Measurements from ENCODE around the gene SLC39A3.
A peak's percentile ranks its signal among the peaks of the same experiment; 100 is the strongest.

Gene SLC39A3, protein sequence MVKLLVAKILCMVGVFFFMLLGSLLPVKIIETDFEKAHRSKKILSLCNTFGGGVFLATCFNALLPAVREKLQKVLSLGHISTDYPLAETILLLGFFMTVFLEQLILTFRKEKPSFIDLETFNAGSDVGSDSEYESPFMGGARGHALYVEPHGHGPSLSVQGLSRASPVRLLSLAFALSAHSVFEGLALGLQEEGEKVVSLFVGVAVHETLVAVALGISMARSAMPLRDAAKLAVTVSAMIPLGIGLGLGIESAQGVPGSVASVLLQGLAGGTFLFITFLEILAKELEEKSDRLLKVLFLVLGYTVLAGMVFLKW

DNA sequence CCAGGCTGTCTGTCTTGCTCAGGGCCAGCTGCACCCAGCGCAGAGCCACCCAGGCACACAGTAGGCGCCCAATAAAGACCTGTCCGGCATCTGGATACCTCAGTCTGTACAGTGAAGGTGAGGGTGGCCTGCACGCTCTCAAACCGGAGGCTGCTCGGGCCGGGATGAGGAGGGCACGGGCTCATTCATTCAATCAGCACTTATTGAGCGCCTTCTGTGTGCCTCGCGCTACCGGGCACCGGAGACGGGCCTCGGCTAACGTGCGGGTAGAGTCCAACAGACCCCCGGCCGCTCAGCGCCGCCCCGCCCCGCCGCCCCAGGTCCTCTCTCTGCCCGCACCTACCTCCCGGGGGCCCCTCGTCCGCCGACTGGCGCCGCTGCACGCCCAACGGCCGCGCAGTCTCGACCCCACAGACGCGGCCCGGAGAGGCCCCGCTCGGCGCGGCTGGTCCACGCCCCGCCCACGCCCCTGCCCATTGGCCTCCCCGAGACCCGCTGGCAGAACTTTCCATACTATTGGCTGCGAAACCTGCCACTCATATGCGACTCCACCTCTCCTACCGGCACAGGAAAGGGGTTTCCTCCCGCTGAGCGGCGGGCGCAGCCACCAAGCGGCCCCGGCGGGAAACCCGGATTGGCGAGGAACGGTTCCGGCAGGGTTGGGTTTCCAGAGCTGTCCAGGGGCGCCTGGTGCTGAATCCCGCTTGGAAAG lies at the start of gene SLC39A3:
TSS of gene SLC39A3 (minus strand) at position 416 of the 712 bp plus-strand sequence. CDS start 2,760 bp downstream, outside the sequence.
- DNase-seq (ENCODE audit: low read depth in 2 of 2) = peak; percentile 98

GRCh38 chr19:2788237-2788636 lies 48.4 kb upstream of the SLC39A3 start:
- no peak for DNase-seq (ENCODE audit: low read depth in 2 of 2)

DNA sequence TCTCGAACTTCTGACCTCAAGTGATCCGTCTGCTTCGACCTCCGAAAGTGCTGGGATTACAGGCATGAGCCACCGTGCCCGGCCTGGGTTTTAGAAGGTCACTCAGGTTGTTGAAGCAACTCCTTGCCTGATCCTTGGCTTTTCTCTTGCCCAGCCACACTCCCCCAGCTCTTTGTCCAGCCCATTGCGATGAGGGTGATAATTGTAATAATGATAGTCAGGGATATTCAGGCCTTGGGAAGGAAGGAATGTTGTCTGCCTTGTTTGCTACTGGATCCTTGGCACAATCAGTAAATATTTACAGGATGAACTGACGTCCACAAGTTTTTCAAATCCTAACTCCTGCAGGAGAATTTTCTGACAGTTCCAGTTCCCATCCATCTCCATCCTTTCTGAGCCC lies 47.3 kb upstream of the SLC39A3 start:
- no peak for DNase-seq (ENCODE audit: low read depth in 2 of 2)

DNA sequence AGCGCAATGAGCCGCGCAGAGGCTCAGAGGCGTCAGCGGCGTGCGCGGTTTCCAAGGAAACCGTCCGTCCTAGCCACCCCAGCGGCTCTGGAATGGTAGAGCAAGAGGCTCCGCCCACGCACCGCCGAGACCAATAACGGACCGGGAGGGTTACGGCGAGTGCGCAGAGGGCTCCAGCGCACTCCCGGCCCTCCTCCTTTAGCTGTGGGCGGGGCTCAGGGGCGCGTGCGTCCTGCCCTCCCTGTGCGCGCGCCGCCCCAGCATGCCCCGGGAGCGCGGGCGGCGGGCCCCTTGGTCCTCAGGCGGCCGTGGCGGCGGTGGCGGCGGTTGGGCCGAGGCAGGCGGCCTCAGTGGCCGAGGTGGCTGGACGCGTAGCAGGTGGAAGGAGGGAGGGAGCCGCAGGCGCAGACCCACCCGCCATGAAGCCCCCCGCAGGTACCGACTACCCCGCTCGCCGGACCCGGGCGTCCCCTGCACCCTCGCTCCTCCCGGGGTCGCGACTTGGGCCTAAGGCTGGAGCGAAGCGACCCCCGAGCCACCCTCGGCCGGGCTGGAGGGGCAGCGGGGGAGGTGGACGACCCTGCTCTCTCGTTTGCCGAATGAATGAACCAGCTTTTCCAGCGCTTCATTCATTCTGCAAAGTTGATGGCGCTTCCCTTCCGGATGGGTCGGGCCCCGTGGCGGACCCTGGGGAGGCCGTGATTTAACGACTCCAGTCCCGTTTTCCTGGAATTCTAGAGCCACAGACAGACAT lies 45.6 kb upstream of the SLC39A3 start, which contains the start of gene THOP1:
TSS of gene THOP1 (plus strand) at position 260 of the 754 bp plus-strand sequence. CDS start at position 420, 160 bp downstream.
- DNase-seq (ENCODE audit: low read depth in 2 of 2) = peak; percentile 98

DNA sequence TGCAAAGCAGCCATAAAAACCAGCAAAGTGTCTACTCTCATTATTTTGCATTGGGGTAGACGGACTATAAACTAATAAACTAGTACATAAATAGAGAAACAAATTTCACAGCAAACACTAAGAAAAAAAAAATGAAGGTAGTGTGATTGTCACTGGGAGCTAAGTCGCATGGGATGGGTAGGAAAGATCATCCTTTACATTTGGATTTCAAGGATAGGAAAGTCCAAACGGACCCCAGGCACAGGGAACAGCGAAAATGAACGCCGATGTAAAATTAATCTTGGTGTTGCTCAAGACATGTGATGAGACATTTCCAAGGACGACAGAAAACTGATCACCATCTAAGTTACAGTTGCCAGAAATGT lies 43.9 kb upstream of the SLC39A3 start:
- no peak for DNase-seq (ENCODE audit: low read depth in 2 of 2)

DNA sequence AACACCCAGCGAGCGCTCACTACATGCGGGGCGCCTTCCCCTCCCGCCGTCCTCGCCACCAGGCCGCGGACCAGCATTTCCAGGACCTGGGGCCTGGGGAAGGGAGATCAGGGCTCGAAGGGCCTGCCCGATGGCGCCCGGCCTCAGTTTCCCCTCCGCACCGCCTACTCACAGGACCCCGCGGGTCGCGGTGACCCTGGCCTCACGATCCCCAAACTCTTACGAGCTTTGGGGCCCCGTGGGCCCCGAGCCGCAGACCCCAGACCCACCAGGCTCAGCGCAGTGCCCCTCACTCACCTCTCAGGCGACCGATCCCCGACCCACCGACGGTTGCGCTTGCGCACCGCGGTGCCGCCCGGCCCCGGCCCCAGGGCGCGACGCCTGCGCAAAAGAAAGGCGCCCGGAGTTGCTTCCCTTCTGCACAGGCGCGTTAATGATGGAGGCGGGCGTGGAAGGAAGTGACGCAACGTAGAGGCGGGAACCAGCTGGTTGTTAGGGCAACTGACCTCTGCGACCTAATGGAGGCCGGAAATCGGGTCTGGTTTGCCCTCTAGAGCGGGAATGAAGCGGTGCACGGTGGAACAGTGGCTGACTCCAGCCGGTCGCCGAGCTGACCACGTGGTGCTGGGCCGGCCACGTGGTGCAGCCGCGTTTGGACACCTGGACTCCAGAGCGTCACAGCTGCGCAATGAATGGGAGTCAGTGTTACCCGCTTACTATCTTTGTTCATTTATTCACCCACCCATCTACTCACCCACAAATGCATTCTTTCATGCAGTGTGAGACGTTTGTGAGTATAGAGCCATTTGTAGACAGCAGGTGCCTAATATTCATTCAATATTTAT lies 43.3 kb upstream of the SLC39A3 start, which contains the start of gene SGTA:
TSS of gene SGTA (minus strand) at position 338 of the 845 bp plus-strand sequence. CDS start 14,205 bp downstream, outside the sequence.
- peak; percentile 96 for DNase-seq (ENCODE audit: low read depth in 2 of 2)

- DNase-seq (ENCODE audit: low read depth in 2 of 2) = no peak
Measured at GRCh38 chr19:2782329-2782935, 42.6 kb upstream of the SLC39A3 start.

GRCh38 chr19:2780284-2780683 lies 40.5 kb upstream of the SLC39A3 start:
- no peak for DNase-seq (ENCODE audit: low read depth in 2 of 2)

- DNase-seq (ENCODE audit: low read depth in 2 of 2) = no peak
Measured at GRCh38 chr19:2779121-2779740, 39.4 kb upstream of the SLC39A3 start.

GRCh38 chr19:2777952-2778683 lies 38.3 kb upstream of the SLC39A3 start:
- no peak for DNase-seq (ENCODE audit: low read depth in 2 of 2)

DNA sequence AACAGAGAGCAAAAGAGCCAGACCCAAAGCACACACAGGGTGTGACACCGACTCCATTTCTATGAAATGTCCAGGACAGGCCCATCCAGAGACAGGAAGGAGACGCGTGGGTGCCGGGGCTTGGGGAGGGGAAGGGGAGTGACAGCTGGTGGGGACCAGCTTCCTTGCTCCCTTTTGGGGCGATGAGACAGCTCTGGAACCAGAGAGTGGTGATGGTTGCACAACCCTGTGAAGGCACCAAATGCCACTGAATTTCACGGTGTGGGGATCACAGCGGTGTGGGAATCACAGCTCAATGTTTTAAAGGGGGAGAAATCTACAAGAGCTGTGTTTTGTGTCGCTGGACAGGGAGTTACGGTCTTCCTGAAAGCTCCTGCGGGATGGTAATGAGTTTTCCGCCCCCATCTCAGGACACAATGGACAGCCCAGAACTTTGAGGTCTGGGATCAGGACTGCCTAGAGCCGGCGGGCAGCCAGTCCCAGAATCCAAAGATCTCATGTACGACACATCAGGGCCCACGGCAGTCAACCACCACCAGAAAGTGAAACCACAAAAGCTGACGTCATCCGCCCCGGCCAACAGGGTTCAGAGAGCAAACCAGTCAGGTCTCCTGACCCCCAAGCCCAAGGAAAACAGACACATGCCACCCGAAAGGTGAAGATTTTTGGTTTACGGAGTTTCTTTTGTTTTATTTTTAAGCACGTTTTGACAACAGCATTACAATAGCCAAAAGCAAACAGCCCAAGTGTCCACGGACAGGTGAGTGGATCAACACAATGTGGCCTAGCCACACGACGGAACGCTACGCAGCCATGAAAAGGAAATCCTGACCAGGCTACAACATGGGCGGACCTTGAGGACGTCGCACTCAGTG lies 36.0 kb upstream of the SLC39A3 start:
- DNase-seq (ENCODE audit: low read depth in 2 of 2) = no peak

DNA sequence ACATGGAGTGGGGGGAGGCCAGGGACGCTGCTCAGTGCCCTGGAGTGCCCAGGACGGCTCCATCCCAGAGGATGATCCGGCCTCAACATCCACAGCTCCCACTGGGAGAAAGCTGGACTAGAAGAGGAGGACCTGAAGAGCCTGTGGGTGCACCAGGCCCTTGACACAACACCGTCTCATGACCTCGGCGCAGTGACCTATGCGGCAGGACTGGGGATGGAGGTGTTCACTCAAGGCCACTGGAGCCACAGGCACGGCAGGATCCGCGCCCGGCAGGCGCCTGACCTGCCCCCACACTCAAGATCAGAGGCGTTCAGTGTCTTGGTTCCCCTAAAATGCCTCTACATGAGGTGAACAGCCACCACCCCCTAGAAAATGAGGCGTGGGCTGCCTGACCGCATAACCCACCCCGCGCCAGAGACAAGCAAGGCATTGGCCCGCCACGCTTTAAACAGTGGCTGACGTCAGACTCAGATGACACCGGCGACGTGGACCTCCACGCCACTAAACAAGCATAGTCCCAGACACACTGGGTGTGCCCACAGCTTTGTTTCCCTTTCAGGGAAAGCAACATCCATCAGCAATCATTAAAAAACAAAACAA lies 35.2 kb upstream of the SLC39A3 start:
- DNase-seq (ENCODE audit: low read depth in 2 of 2) = no peak

DNA sequence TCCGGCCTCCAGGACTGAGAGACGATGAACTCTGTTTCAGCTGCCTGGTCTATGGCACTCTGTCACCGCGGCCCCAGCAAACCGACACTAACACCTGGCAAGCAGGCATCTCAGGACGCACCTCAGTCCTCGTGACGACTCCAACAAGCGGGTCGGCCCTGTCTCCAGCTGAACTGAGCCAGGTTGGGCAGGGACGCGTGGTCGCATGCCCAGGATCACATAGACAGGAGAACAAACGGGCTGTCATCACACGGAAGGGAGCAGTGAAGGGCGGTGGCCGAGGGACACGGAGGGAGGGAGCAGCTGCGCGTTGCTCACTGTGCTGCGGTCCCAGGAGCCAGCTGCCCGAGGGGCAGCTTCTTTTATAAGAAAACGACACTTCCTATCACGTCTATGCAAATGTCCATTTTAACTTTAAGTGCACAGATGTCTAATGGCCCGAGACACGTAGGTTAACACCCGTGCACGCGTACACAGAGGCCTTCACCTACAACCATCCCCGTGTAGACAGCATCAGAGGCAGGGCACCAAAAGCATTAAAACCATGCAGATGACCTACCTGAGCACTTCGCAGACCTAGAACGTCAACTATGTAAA lies 34.4 kb upstream of the SLC39A3 start:
- no peak for DNase-seq (ENCODE audit: low read depth in 2 of 2)

GRCh38 chr19:2771786-2772674 lies 32.2 kb upstream of the SLC39A3 start:
- DNase-seq (ENCODE audit: low read depth in 2 of 2) = no peak

GRCh38 chr19:2770055-2771013 lies 30.5 kb upstream of the SLC39A3 start:
- DNase-seq (ENCODE audit: low read depth in 2 of 2) = no peak

GRCh38 chr19:2769218-2769617 lies 29.4 kb upstream of the SLC39A3 start:
- DNase-seq (ENCODE audit: low read depth in 2 of 2) = no peak
